OCI-LY7 (cell line): ENCODE data around the gene RFX6.
"Not testable (repeated sequence)": the region's sequence is repeated elsewhere in the genome, so short reads cannot be mapped to it uniquely, and the experiment has no call there.

Experiments
- EZH2phosphoT487 ChIP-seq: fragments of 200-600 bp; sonication (generic); IDR thresholded peaks from 2 replicates; pipeline ENCODE4 v1.6.1; 2018; ENCODE audit warnings: low read depth, borderline replicate concordance, mild to moderate bottlenecking, mixed run types, antibody characterized with exemption, low read length, moderate library complexity, mixed read lengths
- TF ChIP-seq, protein P1 (sequence below): fragments of 200-600 bp; sonication (generic); conservative IDR thresholded peaks from 2 replicates; pipeline ENCODE4 v1.5.1; 2014; ENCODE audit warnings: mild to moderate bottlenecking, antibody characterized with exemption, low read length, moderate library complexity, mixed read lengths

DNA sequence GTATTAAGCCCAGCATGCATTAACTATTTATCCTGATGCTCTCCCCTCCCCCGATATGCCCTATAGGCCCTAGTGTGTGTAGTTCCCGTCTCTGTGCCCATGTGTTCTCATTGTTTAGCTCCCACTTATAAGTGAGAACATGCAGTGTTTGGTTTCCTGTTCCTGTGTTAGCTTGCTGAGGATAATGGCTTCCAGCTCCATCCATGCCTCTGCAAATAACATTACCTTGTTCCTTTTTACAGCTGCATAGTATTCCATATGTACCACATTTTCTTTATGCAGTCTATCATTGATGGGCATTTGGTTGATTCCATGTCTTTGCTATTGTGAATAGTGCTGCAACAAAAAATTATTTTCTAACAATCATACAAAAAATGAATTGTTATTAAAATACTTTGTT is 42.5 kb upstream of the RFX6 start:
- TF ChIP-seq, protein P1, sequence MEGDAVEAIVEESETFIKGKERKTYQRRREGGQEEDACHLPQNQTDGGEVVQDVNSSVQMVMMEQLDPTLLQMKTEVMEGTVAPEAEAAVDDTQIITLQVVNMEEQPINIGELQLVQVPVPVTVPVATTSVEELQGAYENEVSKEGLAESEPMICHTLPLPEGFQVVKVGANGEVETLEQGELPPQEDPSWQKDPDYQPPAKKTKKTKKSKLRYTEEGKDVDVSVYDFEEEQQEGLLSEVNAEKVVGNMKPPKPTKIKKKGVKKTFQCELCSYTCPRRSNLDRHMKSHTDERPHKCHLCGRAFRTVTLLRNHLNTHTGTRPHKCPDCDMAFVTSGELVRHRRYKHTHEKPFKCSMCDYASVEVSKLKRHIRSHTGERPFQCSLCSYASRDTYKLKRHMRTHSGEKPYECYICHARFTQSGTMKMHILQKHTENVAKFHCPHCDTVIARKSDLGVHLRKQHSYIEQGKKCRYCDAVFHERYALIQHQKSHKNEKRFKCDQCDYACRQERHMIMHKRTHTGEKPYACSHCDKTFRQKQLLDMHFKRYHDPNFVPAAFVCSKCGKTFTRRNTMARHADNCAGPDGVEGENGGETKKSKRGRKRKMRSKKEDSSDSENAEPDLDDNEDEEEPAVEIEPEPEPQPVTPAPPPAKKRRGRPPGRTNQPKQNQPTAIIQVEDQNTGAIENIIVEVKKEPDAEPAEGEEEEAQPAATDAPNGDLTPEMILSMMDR = not testable (repeated sequence)
- TF ChIP-seq EZH2phosphoT487 = not testable (repeated sequence)
